ENCODE results near the gene PRR14L. TPM values are rescaled to one million over a fixed set of nuclear protein-coding genes. Genes with fewer than 3 reads are reported as not detected.
"Not testable (repeated sequence)": the region's sequence is repeated elsewhere in the genome, so short reads cannot be mapped to it uniquely, and the experiment has no call there.

The PRR14L gene
- total RNA-seq, result 10 to 100 TPM; 23.6 to 66.0 (median 35.4) TPM

DNA sequence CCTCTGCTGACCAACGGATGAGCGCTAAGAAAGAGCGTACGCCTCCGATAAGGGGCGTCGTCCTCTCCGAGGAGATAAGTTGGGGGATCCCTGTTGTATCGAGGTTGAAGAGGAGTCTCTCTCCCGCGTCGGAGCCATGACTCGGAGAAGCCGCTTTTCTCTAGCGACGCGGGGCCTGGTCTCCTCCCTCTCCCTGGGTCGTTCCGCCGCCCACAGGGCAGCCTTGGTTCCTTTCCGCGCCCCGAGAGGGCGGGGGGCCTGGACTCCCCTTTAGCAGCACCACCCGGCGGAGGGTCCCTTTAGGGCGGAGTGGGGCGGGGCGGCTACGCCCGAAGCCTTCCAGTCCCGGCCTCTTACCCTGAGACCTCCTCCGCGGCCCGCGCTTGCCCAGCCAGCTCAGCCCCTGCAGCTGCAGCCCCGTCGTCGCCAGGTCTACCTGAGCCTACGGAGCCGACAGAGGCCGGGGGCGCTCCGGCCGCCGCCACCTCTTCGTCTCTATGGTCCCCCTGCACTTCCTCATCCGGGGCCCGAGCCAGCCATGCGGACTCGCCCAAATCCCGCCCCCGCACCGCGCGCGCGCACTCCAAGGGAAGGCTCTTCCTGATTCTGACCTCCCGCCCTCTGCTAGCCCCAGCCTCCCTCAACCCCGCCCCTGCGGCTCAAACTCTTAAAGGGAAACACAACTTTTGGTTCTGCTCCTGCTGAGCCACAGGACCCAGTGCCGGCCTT lies at the start of gene PRR14L:
Gene PRR14L, minus strand, starts transcription at position 497 of the 729 bp plus-strand sequence. CDS start 11,272 bp downstream, outside the sequence.
- H3K27me3 ChIP-seq, result no peaks in the 10 kb centered on the region
- H3K4me1 ChIP-seq, result peaks cover 51% of the 10 kb centered on the region
- under 1% methylated on average over 36 of the region's 62 CpGs for WGBS
- peak within 1 kb of the TSS; percentile 83 for H3K4me3 ChIP-seq
- TF ChIP-seq POLR2A (IDR thresholded peaks at IDR 0.05) (peak; percentile 47 to 84), POLR2AphosphoS5 (IDR thresholded peaks at IDR 0.05) (peak in 2 of 3 donors; percentile 71 to 74), CTCF (IDR thresholded peaks at IDR 0.05) (no peak)
- H3K9me3 ChIP-seq, result no peaks in the 10 kb centered on the region
- peaks cover 3% of the 10 kb centered on the region for H3K36me3 ChIP-seq
- H3K27ac ChIP-seq, result peak within 1 kb of the TSS; percentile 95
- DNase-seq (ENCODE audit: low spot score in 2 of 2), result peak; percentile 98 to 99

GRCh38 chr22:31799358-31799757 lies 49.4 kb upstream of the PRR14L start:
- H3K27me3 ChIP-seq; DNase-seq (ENCODE audit: low spot score in 2 of 2); H3K4me1 ChIP-seq; H3K9me3 ChIP-seq; H3K27ac ChIP-seq; H3K4me3 ChIP-seq: not testable (repeated sequence)
- 86% methylated on average over 8 of the region's 8 CpGs for WGBS
- H3K36me3 ChIP-seq, result peaks cover 84% of the 10 kb centered on the region

GRCh38 chr22:31790240-31790639 lies 40.3 kb upstream of the PRR14L start:
- H3K27ac ChIP-seq, result no peak overlapping the region
- no peaks in the 10 kb centered on the region for H3K27me3 ChIP-seq
- WGBS, result 94% methylated on average over 2 of the region's 2 CpGs
- peaks cover 27% of the 10 kb centered on the region for H3K36me3 ChIP-seq
- H3K4me3 ChIP-seq, result no peak overlapping the region
- TF ChIP-seq CTCF (IDR thresholded peaks at IDR 0.05), result no peak
- TF ChIP-seq POLR2A (IDR thresholded peaks at IDR 0.05), result no peak
- no peak for TF ChIP-seq EP300 (IDR thresholded peaks at IDR 0.05)
- TF ChIP-seq POLR2AphosphoS5 (IDR thresholded peaks at IDR 0.05), result no peak
- H3K9me3 ChIP-seq, result no peaks in the 10 kb centered on the region
- no peak for DNase-seq (ENCODE audit: low spot score in 2 of 2)
- no peaks in the 10 kb centered on the region for H3K4me1 ChIP-seq

DNA sequence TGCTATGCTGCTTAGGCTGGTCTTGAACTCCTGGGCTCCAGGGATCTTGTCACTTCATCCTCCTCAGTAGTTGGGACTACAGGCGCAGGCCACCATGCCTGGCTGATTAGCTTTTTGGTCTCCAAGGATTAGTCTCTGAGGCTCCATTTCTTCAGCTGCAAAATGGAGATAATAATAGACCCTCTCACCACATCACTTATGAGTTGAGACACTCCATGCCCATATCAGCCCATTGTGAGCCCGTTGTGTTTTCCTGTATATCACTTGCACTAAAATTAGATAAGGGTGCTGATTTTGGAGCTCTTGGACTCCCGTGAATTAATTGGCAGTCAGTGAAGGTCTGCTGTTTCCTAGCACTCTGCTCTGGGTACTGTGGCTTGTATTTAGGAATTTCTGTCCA lies 39.9 kb upstream of the PRR14L start:
- WGBS, result 93% methylated on average over 3 of the region's 3 CpGs
- Histone ChIP-seq H3K9me3 (no peaks in the 10 kb centered on the region), H3K4me1 (no peaks in the 10 kb centered on the region), H3K27me3 (no peaks in the 10 kb centered on the region), H3K36me3 (peaks cover 31% of the 10 kb centered on the region), H3K27ac (no peak overlapping the region), H3K4me3 (no peak overlapping the region)
- no peak for TF ChIP-seq CTCF (IDR thresholded peaks at IDR 0.05)
- TF ChIP-seq POLR2A (IDR thresholded peaks at IDR 0.05), result no peak
- no peak for TF ChIP-seq EP300 (IDR thresholded peaks at IDR 0.05)
- TF ChIP-seq POLR2AphosphoS5 (IDR thresholded peaks at IDR 0.05), result no peak
- DNase-seq (ENCODE audit: low spot score in 2 of 2), result no peak

DNA sequence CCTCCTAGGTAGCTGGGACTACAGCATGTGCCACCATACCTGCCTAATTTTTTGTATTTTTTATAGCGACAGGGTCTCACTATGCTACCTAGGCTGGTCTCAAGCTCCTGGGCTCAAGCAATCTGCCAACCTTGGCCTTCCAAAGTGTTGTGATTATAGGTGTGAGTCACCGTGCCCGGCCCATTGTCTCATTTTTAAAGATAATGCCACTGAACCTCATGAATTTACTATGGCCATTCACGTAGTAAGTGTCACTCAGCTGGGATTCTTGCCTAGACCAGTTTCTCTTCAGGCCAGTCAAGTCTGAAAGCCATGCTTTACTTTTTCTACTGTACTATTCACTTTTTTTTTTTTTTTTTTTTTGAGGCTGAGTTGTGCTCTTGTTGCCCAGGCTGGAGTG lies 26.3 kb upstream of the PRR14L start:
- H3K27ac ChIP-seq, result no peak overlapping the region
- H3K4me1 ChIP-seq, result no peaks in the 10 kb centered on the region
- H3K36me3 ChIP-seq, result peaks cover 81% of the 10 kb centered on the region
- no peaks in the 10 kb centered on the region for H3K9me3 ChIP-seq
- 95% methylated on average over 4 of the region's 4 CpGs for WGBS
- no peak for TF ChIP-seq EP300 (IDR thresholded peaks at IDR 0.05)
- TF ChIP-seq CTCF (IDR thresholded peaks at IDR 0.05), result no peak
- TF ChIP-seq POLR2AphosphoS5 (IDR thresholded peaks at IDR 0.05), result no peak
- no peak for TF ChIP-seq POLR2A (IDR thresholded peaks at IDR 0.05)
- H3K27me3 ChIP-seq, result no peaks in the 10 kb centered on the region
- no peak for DNase-seq (ENCODE audit: low spot score in 2 of 2)
- no peak overlapping the region for H3K4me3 ChIP-seq
